IPS-18c (cell line): ENCODE data around the gene RIN2.

Experiments
- H3K4me3 ChIP-seq: 2 replicates; pipeline ENCODE4 v1.7.0; 2013; ENCODE audit warnings: low read depth, mild to moderate bottlenecking, low read length, moderate library complexity; ENCODE audit not compliant: insufficient read depth
- H3K9me3 ChIP-seq: one replicate; pipeline ENCODE4 v1.6.1; 2013; ENCODE audit warnings: mild to moderate bottlenecking, low read length, moderate library complexity; ENCODE audit not compliant: control insufficient read depth, insufficient read depth

The RIN2 gene

GRCh38 chr20:19775353-19776253 is 17.5 kb downstream of the RIN2 start:
- Histone ChIP-seq H3K9me3 (peaks cover 4% of the 10 kb centered on the region), H3K4me3 (no peak overlapping the region)

GRCh38 chr20:19777315-19777714 is 19.3 kb downstream of the RIN2 start:
- Histone ChIP-seq H3K9me3 (peaks cover 4% of the 10 kb centered on the region), H3K4me3 (no peak overlapping the region)

DNA sequence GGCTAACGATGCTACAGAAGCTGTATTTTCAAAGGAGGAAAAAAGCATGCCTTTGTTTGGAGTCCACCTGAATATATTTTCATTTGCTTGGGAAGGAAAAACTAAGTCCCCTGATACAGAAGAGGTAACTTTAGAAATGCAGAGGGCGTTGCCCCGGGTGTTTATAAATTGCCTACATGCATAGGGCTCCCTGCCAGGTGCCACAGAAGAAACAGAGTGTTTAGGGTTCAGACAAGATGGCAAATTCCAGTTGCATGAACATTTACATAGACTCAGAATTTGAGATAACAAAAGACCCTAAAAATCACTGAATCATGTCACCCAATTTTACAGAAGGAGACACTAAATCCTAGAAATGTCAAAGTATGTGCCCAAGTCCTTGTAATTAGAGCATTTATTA is 19.9 kb downstream of the RIN2 start:
- no peak overlapping the region for H3K4me3 ChIP-seq
- H3K9me3 ChIP-seq = peaks cover 4% of the 10 kb centered on the region

DNA sequence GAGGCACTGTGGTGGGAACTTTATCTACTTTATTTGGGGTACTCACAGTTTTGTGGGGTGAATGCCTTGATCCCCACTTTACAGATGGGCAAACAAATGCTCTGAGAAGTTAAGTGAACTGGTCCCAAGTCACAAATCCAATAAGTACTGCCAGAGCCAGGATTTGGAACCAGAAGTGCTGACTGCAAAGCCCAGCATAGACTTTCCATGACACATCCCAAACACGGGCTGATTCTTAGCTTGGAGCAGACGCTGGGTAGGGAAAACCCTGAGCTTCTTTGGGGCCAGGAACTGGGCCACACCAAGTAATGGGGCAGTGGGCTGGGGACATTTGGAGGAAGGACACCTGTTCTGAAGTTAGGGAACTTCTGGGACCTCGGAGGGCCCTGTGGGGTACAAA is 20.3 kb downstream of the RIN2 start:
- Histone ChIP-seq H3K4me3 (no peak overlapping the region), H3K9me3 (peaks cover 4% of the 10 kb centered on the region)

DNA sequence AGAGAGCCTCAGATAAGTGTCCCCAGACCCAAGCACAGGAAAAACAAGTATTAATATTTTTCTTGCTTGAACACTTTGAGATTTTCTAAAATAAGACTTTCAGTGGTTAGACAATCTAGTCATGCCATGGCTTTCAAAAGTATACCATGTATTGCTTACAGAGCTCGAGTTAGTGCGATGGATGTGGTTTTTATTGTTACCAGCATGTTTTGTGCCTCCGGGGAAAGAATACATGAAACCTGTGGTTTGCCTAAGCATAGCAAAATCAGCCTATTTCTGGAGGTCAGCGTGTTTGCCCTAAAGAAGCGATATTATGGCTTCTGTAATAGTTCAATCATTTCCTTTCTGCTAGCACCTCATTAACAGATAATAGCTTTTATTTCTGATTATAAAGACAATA is 21.6 kb downstream of the RIN2 start:
- H3K4me3 ChIP-seq = no peak overlapping the region
- H3K9me3 ChIP-seq = peaks cover 4% of the 10 kb centered on the region

DNA sequence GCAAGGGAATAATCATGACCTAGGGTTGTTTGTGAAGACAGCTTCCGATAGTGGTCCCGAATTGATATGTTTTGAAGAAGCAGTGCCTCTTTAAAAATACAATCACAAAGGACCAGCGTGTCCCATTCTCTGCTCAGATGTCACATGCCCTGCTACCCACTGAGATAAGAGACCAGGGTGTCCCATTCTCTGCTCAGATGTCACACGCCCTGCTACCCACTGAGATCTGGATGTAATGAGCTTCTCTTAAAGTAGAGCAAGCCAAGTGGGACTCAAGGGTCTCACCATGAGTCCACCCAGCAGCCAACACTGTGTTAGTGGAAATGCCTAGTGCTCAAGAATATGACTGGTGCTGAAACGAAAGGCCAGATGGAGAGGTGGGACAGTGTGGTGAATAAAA is 22.2 kb downstream of the RIN2 start:
- no peak overlapping the region for H3K4me3 ChIP-seq
- peaks cover 4% of the 10 kb centered on the region for H3K9me3 ChIP-seq

DNA sequence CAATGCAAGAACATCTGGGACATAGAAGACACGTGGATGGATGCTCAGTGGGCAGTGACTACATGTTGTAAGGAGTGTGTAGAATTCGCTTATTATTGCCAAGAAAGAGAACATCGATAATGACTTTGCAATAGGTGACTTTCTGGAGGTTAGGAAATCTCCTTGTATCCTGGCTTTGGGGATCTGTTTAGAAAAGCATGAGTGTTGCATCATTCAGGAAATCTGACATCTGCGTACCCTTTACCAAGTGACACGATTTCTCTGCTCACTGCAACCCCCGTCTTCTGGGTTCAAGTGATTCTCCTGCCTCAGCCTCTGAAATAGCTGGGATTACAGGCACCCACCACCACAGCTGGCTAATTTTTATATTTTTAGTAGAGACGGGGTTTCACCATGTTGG is 23.2 kb downstream of the RIN2 start:
- H3K4me3 ChIP-seq = no peak overlapping the region
- peaks cover 4% of the 10 kb centered on the region for H3K9me3 ChIP-seq

DNA sequence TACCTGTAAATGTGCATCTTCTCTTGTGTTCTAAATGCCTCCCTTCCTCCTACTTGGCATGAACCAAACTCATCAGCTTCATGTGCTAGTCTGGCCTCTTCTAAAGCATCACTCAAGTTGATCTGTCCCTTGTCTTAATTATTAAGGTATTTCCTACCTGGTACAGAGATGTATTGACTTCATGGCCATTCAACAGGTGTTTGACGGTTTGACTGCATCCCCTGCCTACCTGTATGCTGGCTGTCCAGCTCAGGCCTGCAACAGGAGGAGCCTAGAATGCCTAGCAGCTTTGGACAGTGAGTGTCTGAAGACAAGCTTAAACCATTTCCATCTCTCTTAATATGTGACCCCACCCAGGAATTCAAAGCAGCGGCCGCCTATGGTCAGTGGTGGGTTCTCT is 24.6 kb downstream of the RIN2 start:
- peaks cover 4% of the 10 kb centered on the region for H3K9me3 ChIP-seq
- no peak overlapping the region for H3K4me3 ChIP-seq

GRCh38 chr20:19783966-19784401 is 25.9 kb downstream of the RIN2 start:
- peaks cover 4% of the 10 kb centered on the region for H3K9me3 ChIP-seq

GRCh38 chr20:19784511-19785172 is 26.6 kb downstream of the RIN2 start:
- Histone ChIP-seq H3K4me3 (no peak overlapping the region), H3K9me3 (peaks cover 4% of the 10 kb centered on the region)

More at GRCh38 chr20:19783966-19784401, 25.9 kb downstream of the RIN2 start:
- no peak overlapping the region for H3K4me3 ChIP-seq

DNA sequence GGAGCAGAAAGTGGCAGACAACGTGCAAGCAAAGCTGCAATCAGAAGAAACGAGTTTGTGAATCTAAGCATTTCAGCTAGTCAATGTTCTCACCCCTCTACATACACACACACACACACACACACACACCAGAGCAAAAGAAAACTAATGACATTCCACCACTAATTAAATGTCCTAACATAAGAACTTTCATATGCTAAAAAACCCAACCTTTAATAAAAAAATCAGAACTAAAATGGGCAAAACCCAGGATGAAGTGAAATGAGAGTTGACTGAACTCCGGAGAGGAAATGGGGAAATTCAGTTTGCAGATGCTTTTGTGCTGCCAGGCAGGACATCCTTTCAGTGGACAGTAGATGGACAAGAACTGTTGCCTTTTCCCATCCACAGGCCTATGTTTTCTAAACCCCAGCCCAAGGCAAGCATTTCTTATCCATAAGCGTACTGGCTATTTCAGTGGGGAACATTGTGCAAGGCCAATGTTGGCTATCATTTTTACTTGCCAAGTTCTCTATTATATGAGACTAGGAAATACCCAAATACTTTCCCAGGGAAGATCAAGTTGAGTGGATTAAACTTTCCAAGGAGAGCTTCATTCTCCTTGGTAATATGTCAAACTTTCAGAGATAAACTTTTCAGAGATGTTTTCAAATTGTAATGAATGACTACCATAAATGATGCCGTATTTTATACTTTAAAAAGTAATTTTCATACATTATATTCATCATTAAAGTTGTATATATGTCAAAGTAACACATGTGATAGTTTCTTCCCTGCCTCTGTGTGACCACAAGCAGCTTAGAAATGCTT is 27.3 kb downstream of the RIN2 start:
- H3K9me3 ChIP-seq = no peaks in the 10 kb centered on the region
- H3K4me3 ChIP-seq = no peak overlapping the region

- H3K9me3 ChIP-seq = no peaks in the 10 kb centered on the region
- no peak overlapping the region for H3K4me3 ChIP-seq
Measured at GRCh38 chr20:19785983-19786285, 27.9 kb downstream of the RIN2 start.

GRCh38 chr20:19786311-19786710 is 28.3 kb downstream of the RIN2 start:
- Histone ChIP-seq H3K4me3 (no peak overlapping the region), H3K9me3 (no peaks in the 10 kb centered on the region)

DNA sequence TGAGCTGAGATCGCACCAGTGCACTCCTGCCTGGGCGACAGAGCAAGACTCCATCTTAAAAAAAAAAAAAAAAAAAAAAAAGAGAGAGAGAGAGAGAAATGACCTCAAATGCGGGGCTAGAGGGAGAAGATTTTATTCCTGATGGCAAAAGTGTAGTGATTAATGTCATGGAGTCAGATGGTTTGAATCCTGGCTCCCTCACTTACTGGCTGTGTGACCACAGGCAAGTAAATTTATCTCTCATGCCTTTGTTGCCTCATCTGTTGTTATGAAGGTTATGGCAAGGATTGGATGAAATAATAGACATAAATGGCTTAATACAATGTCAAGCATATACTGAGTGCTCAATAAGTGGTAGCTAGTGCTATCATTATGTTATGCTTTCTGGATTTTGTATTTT is 29.3 kb downstream of the RIN2 start:
- Histone ChIP-seq H3K9me3 (no peaks in the 10 kb centered on the region), H3K4me3 (no peak overlapping the region)

- Histone ChIP-seq H3K9me3 (no peaks in the 10 kb centered on the region), H3K4me3 (no peak overlapping the region)
Measured at GRCh38 chr20:19789009-19789408, 31.0 kb downstream of the RIN2 start.

GRCh38 chr20:19789446-19789845 is 31.4 kb downstream of the RIN2 start:
- no peak overlapping the region for H3K4me3 ChIP-seq
- no peaks in the 10 kb centered on the region for H3K9me3 ChIP-seq

- H3K4me3 ChIP-seq = no peak overlapping the region
Measured at GRCh38 chr20:19791887-19792286, 33.8 kb downstream of the RIN2 start.

GRCh38 chr20:19793716-19794115 is 35.7 kb downstream of the RIN2 start:
- no peaks in the 10 kb centered on the region for H3K9me3 ChIP-seq

More at GRCh38 chr20:19791887-19792286, 33.8 kb downstream of the RIN2 start:
- no peaks in the 10 kb centered on the region for H3K9me3 ChIP-seq

More at GRCh38 chr20:19793716-19794115, 35.7 kb downstream of the RIN2 start:
- no peak overlapping the region for H3K4me3 ChIP-seq
